ENCODE measurements around the gene LRFN4. TPM values are rescaled to one million over a fixed set of nuclear protein-coding genes. Genes with fewer than 3 reads are reported as not detected.
A peak's percentile ranks its signal among the peaks of the same experiment; 100 is the strongest.

Gene LRFN4
- total and polyA plus RNA-seq, 2 of the 13 experiments (the other 11 are each of a cell fraction or from before 2014, with no cell fraction given): 1.3 to 6.8 TPM

GRCh38 chr11:66857234-66857926 is 516 bp downstream of the LRFN4 start:
- no peak overlapping the region for H3K9ac ChIP-seq (ENCODE audit: insufficient read depth, low read depth, low read length)
- peaks cover 3 to 8% of the 10 kb centered on the region in 2 experiments; a peak in 2 of 5 replicates for H3K36me3 ChIP-seq (replicated peaks in 1 of 2; ENCODE audit: control insufficient read depth in 1 of 2, insufficient read depth in 2 of 2, low read length in 2 of 2)
- 88% methylated on average over 27 of the region's 47 CpGs for WGBS (ENCODE audit: low lambda C conversion rate)
- in situ Hi-C loops (cut with HindIII; ENCODE audit: extremely low pct_ligation_motif_present, low pct_unique_long_range_greater_than_20kb) (no loop called here), intact Hi-C loops (cut with micrococcal nuclease; ENCODE audit: unreplicated experiment) (no loop called here)
- no peaks in the 10 kb centered on the region for H3K9me3 ChIP-seq (ENCODE audit: low read length)
- CTCF ChIA-PET (ENCODE audit: low intra/inter-chr PET ratio, low total read pairs): no interaction called here
- H3K79me2 ChIP-seq (ENCODE audit: insufficient read depth, low read length): no peaks in the 10 kb centered on the region
- BruUV-seq (replicated peaks): no TSS peak
- H3K4me2 ChIP-seq (ENCODE audit: low read depth, low read length): peak overlapping the region; percentile 18; the same call in 1 of the 2 replicates
- H2AFZ ChIP-seq (ENCODE audit: low read length): no peak overlapping the region
- POLR2A ChIA-PET: interaction anchor here (1.4 kb wide), 1 partner anchor 14 kb away, joined by 3 read pairs; the partner anchor contains the start of gene RCE1
- DNase-seq (ENCODE audit: low spot score) (peak; percentile 30), ATAC-seq (no peak), FAIRE-seq (no peak)
- H3K4me1 ChIP-seq (ENCODE audit: insufficient read depth, low read length): peaks cover 11% of the 10 kb centered on the region
- H3K27me3 ChIP-seq (ENCODE audit: control insufficient read depth in 1 of 2, insufficient read depth in 2 of 2, low read length in 2 of 2): no peaks in the 10 kb centered on the region
- no peaks in the 10 kb centered on the region for H4K20me1 ChIP-seq (ENCODE audit: insufficient read depth, low read length)
- H3K27ac ChIP-seq (ENCODE audit: extremely low read length, insufficient read depth, low read length): peak overlapping the region; percentile 22
- peak overlapping the region; percentile 7 to 67 (median 41); a peak in 4 of 6 replicates for H3K4me3 ChIP-seq (replicated peaks in 1 of 3; ENCODE audit: insufficient read depth in 1 of 3, low read depth in 2 of 3, low read length in 3 of 3)
- TF ChIP-seq ZNF207 (IDR thresholded peaks at IDR 0.05; ENCODE audit: borderline replicate concordance) (no peak), SALL1 (CRISPR knock-in tag; IDR thresholded peaks at IDR 0.05) (peak; percentile 18; the same call in 1 of the 2 replicates), PATZ1 (CRISPR knock-in tag; IDR thresholded peaks at IDR 0.05) (peak; percentile 86), BRD4 (CRISPR knock-in tag; IDR thresholded peaks at IDR 0.05) (no peak), ZNF615 (CRISPR knock-in tag; IDR thresholded peaks at IDR 0.05; ENCODE audit: borderline replicate concordance) (no peak), AGO1 (IDR thresholded peaks at IDR 0.05; ENCODE audit: low read depth, low read length, poor library complexity, severe bottlenecking) (peak; percentile 35), GABPA (IDR thresholded peaks at IDR 0.05; ENCODE audit: low read depth, low read length) (peak; percentile 34; the same call in 1 of the 2 replicates), GABPA (CRISPR knock-in tag; IDR thresholded peaks at IDR 0.05; ENCODE audit: low read depth) (no peak), GPN1 (CRISPR knock-in tag; IDR thresholded peaks at IDR 0.05; ENCODE audit: borderline replicate concordance) (no peak), UBTF (CRISPR knock-in tag; IDR thresholded peaks at IDR 0.05) (peak; percentile 20; the same call in 1 of the 2 replicates), MBD4 (IDR thresholded peaks at IDR 0.05; ENCODE audit: borderline replicate concordance, low read length) (no peak), GABPB1 (CRISPR knock-in tag; IDR thresholded peaks at IDR 0.05) (peak; percentile 22; the same call in 1 of the 2 replicates), HNF4A (CRISPR knock-in tag; IDR thresholded peaks at IDR 0.05) (peak; percentile 57), ZNF235 (CRISPR knock-in tag; IDR thresholded peaks at IDR 0.05; ENCODE audit: borderline replicate concordance) (no peak), ZNF629 (CRISPR knock-in tag; conservative IDR thresholded peaks at IDR 0.05) (no peak), IRF1 (CRISPR knock-in tag; IDR thresholded peaks at IDR 0.05; ENCODE audit: low read depth) (no peak), ZNF441 (CRISPR knock-in tag; IDR thresholded peaks at IDR 0.05; ENCODE audit: borderline replicate concordance) (no peak), ZFY (CRISPR knock-in tag; IDR thresholded peaks at IDR 0.05) (peak; percentile 14; the same call in 1 of the 2 replicates), HOXA3 (CRISPR knock-in tag; IDR thresholded peaks at IDR 0.05) (peak; percentile 11; the same call in 1 of the 2 replicates), HNF4G (IDR thresholded peaks at IDR 0.05; ENCODE audit: borderline replicate concordance, low read depth, low read length) (peak; percentile 38; the same call in 1 of the 2 replicates), HNF4G (CRISPR knock-in tag; IDR thresholded peaks at IDR 0.05; ENCODE audit: borderline replicate concordance, low read depth) (no peak)
